ENCODE results near the gene TRIM28.

The TRIM28 gene

DNA sequence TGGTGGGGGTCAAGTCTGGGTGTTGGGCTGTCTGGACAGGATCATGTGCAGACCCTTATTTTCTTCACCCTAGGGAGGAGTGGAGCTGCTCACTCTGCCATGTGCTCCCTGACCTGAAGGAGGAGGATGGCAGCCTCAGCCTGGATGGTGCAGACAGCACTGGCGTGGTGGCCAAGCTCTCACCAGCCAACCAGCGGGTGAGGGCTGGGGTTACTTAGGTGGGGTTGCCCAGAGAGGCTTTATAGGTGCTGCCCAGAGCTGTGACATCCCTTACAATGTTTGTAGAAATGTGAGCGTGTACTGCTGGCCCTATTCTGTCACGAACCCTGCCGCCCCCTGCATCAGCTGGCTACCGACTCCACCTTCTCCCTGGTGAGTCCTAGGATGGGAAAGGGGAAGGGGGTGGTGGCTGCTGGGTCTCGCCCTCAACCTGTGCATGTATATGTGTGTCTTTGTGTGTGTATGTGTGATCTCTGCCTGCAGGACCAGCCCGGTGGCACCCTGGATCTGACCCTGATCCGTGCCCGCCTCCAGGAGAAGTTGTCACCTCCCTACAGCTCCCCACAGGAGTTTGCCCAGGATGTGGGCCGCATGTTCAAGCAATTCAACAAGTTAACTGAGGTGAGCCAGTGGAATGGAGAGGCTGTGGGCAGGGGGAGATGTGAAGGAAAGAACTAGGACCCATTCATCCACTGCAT is 5.9 kb downstream of the TRIM28 start:
- DNase-seq (ENCODE audit: low read depth), result no peak

DNA sequence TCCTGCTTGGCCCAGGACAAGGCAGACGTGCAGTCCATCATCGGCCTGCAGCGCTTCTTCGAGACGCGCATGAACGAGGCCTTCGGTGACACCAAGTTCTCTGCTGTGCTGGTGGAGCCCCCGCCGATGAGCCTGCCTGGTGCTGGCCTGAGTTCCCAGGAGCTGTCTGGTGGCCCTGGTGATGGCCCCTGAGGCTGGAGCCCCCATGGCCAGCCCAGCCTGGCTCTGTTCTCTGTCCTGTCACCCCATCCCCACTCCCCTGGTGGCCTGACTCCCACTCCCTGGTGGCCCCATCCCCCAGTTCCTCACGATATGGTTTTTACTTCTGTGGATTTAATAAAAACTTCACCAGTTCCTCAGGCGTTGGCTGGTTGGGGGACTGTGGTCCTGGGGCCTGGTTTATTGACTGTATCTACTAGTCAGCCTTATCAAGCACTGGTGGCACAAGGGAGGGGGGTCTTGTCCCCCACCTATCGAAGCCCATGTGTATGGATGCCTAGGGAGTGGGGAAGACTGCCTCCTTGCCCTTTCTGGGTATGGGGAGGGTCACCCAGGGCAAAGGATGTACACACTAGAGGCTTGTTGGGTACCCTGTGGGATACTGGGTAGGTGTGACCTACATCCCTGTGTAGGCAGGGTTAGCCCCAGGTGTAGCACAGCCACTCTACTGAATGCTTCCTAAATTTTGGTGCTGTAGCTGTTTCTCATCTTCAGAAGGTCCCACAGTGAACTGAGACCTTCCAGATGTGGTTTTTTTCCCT is 6.7 kb downstream of the TRIM28 start:
- DNase-seq (ENCODE audit: low read depth), result no peak

DNA sequence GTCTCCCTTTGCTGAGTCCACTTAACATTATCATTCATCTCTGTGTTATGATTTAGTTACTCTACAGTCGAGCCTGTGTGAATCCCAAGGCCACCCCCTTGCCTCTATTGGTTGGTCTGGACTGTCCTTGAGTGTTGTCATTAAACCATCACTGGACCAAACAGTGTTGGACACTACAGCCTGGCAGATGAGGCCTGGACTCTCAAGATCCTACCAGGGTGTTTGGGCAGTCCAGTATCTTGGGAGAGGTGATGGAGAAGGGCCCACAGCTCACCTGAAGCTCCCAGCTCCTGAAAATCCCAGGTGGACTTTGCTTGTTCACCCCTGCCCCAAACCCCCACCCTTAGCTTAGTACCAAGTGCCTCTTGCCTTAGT is 7.2 kb downstream of the TRIM28 start:
- DNase-seq (ENCODE audit: low read depth), result no peak

DNA sequence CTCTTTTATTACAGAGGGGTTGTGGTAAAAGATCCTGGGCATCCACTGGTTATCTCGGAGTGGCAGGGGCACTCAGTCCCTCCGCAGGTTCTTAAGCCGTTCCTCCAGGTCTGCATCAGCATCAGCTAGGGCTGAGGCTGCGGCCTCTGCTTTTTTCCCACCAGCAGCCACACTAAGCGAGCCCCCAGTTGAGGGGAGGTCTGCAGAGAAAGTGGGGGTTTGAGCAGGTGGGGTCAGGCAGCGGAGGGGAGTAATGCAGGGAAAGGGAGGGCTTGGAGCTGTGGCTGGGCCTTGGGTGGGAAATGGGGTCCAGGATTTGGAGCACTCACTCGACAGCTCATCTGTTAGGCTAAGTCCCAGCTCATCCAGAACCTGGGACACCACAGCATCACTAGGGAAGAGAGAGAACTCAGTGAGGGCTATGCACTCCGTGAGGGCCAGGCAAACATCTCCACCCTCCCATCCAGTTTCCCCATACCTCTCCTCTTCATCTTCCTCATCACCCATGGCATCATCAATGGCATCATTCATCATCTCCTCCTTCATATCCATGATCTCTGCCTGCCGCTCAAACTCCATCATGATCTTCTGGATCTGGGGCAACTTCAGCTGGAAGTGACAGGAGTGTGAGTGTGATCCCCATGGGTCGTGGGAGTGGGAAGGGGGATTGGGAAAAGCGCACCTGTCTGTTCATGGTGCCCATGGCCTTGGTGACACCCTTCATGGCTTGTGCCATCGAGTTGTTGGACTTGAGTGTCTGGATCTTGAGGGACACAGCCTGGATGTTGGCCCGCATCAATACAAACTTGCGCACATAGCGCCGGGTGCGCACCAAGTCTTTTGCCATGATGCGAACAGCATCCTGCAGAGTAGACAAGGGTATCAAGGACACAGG is 8.0 kb downstream of the TRIM28 start:
- DNase-seq (ENCODE audit: low read depth), result no peak

DNA sequence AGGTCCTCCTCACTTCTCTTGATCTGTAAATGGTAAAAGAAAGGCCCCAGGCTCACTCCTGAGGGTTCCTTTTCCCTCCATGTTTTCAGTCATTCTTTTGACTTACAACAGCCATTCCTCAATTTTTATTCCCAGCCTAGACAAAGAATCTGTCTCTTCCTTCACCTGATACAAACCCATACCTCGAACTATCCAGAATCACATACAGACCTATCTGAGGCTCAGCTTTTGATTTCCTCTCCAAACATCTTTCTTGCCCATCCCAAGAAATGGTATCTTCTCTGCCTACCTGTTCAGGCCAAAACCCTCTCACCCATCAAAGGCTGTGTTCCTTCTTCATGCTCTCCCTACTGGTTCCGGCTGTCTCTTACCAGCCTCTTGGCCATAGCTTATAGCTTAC is 8.8 kb downstream of the TRIM28 start:
- DNase-seq (ENCODE audit: low read depth), result no peak

DNA sequence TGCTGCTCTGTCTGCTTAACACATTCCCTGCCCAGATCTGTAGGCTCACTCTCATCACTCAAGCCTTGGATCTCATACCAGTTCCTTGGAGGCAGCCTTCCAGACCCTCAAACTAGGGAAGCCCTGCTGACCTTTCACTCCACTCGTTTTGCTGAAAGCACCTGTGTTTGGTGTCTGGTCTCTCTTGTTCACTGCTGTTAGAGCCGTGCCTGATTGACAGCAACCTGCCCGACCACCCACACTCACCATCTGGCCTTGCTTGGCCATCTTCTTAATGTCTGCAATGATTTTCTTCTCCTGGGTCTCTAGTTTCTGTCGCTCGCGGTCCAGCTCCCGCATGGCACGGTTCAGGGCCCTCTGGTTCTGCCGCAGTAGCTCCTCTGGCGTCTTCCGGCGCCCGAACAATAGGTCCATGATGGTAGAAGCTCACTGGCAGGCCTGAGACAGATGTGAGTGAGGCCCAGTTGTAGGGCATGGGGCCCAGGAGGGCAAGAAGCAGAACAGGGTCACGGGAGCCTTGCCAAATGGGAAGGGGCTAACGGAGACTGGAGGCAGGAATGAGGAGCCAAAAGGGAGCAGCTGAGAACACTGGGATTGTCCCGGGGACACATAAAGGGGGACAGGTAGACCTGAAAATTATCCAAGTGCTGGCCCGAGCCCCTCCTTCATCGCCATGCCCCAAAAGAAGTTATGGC is 10.1 kb downstream of the TRIM28 start:
- no peak for DNase-seq (ENCODE audit: low read depth)

DNA sequence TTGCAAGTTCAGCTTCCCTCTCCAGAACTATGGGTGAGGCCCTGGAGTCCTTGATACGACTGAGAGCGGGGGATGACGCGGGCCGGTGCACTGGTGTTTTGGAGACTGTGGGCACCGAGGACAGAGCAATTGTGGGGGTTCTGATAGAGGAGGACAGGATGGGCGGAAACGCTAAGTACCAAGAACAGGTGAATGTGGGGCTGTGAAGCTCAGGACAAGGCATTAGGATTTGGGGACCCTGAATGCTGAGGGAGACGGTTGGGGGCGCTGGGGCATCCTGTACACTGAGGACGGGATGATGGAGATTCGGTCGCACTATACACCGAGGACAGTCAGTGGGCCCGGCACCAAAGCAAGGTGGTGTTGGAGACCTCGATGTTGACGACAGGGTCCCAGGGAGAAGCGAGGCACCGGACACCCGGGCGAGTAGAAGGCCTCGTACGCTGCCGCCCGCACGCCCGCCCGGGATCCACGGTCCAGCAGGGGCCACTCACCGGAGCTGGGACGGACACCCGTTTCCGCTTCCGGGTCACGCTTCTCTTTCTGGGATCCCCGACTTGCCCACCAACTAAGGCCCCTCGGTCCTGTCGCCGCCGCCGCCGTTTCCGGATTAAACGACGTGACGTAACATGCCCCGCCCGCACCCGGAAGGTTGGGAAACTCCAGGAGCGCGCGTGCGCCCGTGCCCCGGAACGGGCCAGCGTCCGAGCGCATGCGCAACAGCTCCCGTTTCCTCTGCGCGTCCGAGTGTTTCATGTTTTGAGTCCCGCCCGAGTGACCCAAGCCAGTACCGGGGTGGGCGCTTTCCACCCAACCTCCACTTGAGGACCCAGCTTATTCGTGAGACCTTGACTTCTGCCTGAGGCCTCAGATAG is 10.9 kb downstream of the TRIM28 start, which contains the start of gene CHMP2A:
Gene CHMP2A (minus strand): TSS at position 612 of the 875 bp plus-strand sequence. CDS start 893 bp downstream, outside the sequence.
- peak; percentile 72 for DNase-seq (ENCODE audit: low read depth)

DNA sequence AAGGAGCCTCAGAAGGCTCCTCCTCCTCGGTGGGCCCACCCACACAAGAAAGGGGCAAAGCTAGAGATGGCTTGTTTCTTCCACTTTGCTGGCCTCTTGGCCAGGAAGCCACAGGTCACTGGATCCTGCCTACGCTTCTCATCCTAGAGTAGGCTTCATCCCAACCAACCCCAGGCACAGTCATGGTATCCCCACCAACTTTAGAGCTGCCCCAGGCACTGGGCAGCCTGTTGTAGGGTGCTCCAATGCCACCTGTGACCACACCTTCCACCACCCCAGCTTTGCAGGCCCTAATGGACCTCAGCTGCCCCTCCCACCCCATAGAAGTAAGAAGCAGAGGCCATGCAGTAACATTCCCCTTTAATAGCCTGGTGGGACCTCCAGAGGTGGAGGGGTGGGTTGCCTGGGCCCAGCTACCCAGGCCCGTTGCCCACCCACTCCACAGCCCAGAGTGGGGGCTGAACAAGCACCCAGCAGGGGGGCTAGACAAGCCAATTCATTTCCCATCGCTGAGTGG is 11.6 kb downstream of the TRIM28 start:
- DNase-seq (ENCODE audit: low read depth), result no peak

DNA sequence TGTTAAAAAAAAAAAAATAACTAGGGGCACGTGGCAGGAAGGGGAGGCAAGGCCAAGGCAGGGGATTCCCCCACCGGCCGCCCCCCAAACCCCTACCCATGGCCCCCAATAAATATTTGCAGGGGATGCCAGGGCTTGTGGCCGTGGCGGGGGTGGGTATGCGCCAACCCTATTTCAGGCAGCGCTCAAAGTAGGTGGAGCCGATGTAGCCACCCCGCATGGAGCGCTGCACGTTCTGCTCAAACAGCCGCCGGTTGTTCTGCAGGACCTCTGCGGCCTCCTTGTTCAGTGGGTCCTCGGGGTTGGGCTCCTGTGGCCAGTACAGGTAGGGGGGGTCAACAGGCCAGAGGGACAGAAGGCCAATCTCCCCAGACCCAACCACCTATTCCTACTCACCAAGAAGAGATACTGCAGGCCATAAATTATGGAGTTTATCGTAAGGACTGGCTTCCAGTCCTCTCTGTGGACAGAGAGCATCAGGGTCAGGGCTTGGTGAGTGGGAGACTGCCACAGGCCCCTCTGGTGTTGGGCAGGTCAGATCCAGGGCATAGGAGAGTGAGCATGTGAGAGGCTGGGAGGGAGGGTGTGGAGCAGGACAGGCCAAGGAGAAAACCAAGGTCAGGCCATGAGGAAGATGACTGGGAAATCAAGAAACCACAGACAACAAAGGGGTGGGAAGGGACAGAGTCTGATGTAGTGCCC is 12.2 kb downstream of the TRIM28 start:
- DNase-seq (ENCODE audit: low read depth), result no peak

DNA sequence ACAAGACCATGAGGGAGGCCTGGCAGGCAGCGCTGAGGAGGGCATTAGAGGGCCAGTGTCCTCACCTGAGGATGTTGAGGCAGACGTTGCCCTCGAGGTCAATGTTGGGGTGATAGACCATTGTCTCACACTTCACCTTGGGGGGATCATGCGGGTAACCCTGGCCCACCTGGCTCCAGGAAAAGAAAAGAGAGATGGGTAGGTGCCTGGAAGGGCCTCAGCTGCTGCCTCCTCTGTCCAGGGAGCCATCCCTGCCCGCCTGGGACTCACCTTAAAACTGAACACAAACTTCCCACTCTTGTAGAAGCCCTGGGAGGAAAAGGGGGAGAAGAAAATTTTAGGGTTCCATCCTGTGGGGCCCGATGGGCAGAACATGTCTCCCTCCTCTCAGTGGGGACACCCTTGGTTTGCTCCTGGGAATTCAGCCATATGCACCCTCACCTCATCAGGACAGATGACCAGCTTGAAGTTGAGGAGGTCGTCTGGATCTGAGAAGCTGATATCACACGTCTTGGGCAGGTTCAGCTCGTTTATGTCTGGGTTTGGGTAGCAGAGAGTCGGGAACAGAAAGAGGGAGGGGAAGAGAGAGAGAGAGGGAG is 12.9 kb downstream of the TRIM28 start:
- no peak for DNase-seq (ENCODE audit: low read depth)

DNA sequence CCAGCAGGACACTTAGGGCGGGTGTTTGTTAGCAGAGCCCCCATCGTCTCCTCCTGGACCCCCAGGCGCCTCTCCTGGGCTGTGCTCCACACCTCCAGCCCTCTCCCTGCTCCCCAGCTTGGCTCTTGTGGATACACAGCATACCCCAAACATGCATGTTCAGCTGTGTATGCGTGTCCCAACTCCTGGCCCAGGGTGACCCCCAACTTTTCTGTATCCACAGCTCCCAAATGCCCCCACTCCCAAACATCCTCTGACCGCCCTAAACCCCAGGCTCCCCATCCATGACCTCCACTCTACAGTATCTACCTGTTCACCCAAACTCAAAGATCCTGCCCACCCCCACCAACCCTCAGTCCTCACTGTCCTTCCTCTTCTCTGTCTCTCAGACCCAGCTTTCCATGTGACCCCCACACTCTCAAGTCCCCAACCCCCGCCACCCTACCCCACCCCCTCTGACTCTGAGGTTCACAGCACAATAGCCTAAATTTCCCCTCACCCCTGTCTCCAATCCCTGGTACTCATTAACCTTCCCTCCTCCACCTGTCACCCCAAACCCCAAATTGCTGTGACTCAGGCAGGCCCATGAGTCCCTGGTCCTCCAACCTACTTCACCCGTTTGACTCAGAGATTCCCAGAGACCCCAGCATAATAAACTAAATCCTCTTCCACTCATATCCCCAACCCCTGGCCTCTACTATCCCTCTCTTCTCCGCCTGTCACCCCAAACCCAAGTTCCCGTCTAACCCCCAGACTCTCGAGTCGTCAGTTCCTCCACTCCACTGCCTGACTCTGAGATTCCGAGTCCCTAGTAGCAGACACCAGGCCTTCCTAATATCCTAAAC is 13.6 kb downstream of the TRIM28 start:
- DNase-seq (ENCODE audit: low read depth), result no peak

DNA sequence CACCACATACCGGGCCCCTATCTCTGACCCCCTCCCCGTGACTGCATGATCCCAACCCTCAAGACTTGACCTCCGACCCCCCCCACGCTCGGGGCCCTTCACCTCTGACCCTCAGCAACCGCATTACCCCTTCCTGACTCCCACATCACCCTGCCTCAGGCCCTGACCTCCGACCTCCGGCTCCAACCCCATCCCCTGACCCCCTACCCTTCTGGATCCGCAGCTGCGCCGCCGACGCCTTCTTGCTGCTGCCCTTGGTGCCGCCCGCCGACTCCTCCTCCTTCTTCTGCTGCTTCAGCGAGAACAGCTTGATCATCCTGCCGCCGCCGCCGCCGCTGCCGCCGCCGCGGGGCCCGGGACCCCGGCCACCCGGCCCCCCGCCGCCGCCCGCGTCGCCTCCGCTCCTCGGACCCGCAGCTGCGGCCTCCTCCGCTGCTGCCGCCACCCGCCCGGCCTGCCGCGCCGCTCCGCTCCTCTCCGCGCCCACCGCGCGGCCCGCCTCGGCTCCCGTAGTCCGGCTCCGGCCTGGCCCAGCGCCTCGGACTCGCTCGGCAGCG is 14.3 kb downstream of the TRIM28 start, which contains the start of gene UBE2M:
Gene UBE2M (minus strand): TSS at position 546 of the 557 bp plus-strand sequence. CDS start 230 bp downstream, at position 316.
- no peak for DNase-seq (ENCODE audit: low read depth)

DNA sequence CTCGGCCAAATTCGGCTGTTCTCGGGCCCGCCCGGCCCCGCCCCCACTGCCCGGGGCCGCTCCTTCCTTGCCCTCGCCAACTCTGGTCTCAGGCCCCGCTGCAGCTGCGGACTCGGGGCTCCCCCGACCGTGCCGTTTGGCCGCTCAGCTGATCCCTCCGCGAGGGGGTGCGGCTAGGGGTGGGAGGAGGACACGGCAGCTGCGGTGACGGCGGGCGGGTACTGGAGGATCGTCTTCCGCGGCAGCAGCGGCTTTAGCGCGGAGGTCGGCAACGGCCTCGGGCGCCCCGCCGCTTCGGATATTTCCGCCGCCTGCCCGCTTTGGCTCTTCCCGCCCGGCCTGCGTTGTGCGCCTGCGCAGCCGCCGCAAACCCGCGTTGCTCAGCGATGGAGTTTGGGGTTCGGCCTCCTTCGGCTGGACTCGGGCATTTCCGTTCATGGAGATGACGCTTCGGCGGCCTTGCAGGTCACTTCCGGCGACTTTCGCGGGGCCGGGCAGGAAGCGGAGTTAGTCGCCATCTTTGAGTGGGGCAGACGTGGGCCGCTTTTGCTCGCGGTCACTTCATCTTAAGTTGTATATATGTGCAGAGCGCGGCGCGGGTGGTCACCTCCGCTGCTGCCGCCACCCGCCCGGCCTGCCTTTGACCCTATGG is 14.9 kb downstream of the TRIM28 start:
- peak; percentile 90 for DNase-seq (ENCODE audit: low read depth)

DNA sequence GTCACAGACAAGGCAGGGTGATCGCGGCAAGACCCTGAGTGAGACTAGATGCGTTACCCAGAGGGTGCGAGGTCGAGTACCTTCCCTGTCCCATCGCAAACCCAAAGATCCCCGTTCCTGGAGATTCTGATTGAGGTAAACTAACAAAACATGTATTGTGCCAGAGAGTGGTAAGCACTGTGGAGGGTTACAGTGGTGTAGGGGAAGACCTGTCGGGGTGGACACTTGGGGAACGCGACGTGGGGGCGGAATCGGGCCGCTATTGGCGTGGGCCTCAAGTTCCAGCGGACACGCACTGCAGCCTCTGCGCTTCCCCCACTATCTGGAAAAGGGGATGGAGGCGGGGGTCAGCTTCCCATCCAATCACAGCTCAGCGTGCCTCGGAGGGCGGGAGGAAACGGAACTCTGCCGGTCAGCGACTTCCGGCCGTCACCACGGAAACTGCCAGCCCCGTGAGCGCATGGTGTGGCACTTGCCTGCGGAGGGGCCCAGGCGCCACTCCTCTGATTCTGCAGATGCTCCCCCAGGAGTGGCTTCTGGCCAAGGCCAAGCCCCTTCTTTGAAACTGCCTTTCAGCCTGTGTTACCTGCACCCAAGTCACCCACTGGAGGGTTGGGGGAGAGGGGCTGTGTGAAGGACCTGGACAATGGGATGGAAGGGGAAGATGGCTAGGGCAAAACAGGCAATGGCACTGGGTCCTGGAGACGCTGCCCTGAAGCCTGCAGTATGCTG is 15.6 kb downstream of the TRIM28 start:
- DNase-seq (ENCODE audit: low read depth), result no peak

DNA sequence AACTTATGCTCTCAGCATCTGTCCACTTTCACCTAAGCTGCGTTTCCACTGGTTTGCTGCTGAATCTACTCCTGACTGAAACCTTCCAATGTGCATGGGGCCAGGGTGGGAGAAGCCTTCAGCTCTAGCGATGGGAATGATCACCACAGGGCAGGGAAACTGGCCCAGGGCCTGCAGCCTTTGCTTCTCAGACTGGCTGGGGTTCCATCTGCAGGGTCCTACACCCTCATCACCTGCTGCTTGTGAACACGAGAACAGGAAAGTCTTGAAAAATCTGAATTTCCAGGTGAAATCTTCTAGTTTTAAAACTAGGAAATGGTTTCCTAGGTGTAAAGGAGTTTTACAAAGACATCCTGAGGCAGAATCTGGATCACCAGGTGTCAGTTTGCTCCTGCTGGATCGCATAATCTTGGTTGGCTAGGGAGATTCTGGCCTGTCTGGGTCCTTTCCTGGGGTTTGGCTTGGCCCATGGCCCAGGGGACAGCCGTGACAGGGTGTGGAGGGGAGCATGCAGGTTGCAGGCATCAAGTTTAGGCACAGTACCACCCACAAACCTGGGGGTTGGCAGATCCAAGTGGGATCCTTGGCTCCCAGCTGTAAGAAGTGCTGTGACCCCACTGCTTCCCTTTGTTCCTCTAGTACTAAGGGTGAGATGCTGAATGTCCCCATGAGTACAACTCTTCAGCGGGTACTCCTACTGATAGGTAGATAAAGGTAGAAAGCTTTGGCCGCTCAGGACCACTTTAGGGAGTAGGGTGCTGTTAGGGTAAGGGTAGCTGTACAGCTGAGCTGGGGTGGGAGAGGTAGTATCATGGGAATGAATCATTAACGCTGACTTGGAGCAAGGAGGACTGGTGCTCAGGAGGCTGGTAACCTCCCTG is 16.4 kb downstream of the TRIM28 start:
- no peak for DNase-seq (ENCODE audit: low read depth)

DNA sequence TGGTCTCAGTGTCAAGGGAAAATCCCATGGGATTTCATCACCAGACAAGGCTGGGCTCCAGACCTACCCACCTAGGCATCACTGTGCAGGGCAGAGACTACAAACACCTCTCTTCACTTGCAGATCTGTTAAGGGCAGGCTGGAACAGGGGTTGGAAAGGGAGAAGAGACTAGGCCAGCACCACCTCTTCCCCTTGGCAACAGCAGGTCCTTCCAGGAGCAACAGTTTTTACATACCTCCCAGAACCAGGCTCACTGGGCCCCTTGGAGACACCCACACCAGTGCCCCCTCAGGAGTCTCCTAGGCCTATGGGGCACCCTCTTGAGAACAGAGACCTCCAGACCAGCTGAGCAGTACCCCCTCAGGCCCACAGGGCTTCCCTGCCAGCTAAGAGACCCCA is 17.1 kb downstream of the TRIM28 start:
- no peak for DNase-seq (ENCODE audit: low read depth)
